ENCODE measurements around the gene WDR1.

- TF ChIP-seq CTCF (IDR thresholded peaks at IDR 0.05): no peak
- TF ChIP-seq POLR2A (IDR thresholded peaks at IDR 0.05): no peak
Measured at GRCh38 chr4:10114147-10114546, 2.5 kb downstream of the WDR1 start.
